Omental fat pad (tissue), 4 donors: Measurements from ENCODE around the gene CELA1. TPM values are rescaled to one million over a fixed set of nuclear protein-coding genes. Genes with fewer than 3 reads are reported as not detected.

Experiments
- ATAC-seq: fragments of 150-250 bp; one replicate; pipeline ENCODE4 v1.9.1; 2016; ENCODE audit warnings: mild to moderate bottlenecking, moderate library complexity; ENCODE audit not compliant: low FRiP score
- DNase-seq: peaks from one replicate; pipeline ENCODE4 v3.0.0-alpha.2; 2019; ENCODE audit warnings: low spot score
- total RNA-seq, 4 donors: library from RNA; depleted of rRNA; stranded (reverse); fragments of >200 nt; gene quantifications; one replicate each; pipeline ENCODE4 v1.1.0, GENCODE V29; 2016
- TF ChIP-seq, protein P1 (sequence below), 3 donors: fragments of 450-650 bp; IDR thresholded peaks; one replicate each; pipeline ENCODE4 v1.5.1; 2016 to 2017; ENCODE audit warnings: antibody characterized with exemption in 3 of 3, mild to moderate bottlenecking in 3 of 3, moderate library complexity in 2 of 3

CELA1 gene
- total RNA-seq, 4 donors from 2014 or later, result not detected

DNA sequence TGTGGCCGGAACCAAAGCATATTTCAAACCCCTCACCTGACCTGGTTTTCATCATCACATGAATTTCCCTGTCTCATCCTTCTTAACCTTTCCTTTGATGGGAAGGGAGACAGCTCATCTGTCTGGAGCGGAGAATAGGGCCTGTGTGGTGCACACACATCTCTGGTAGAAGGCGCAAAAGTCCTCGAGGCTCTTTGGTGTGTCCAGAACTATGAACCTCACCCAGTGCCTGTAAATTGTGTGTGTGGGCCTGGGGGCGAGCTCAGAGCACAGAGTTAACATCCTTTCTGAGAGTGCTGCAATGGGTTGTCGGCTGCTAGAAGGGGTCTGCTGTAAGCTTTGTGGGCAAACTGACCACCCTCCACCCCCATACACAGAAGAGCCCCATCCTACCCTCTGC, 44.0 kb upstream of the CELA1 start:
- TF ChIP-seq, protein P1, sequence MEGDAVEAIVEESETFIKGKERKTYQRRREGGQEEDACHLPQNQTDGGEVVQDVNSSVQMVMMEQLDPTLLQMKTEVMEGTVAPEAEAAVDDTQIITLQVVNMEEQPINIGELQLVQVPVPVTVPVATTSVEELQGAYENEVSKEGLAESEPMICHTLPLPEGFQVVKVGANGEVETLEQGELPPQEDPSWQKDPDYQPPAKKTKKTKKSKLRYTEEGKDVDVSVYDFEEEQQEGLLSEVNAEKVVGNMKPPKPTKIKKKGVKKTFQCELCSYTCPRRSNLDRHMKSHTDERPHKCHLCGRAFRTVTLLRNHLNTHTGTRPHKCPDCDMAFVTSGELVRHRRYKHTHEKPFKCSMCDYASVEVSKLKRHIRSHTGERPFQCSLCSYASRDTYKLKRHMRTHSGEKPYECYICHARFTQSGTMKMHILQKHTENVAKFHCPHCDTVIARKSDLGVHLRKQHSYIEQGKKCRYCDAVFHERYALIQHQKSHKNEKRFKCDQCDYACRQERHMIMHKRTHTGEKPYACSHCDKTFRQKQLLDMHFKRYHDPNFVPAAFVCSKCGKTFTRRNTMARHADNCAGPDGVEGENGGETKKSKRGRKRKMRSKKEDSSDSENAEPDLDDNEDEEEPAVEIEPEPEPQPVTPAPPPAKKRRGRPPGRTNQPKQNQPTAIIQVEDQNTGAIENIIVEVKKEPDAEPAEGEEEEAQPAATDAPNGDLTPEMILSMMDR (IDR thresholded peaks at IDR 0.05), result no peak
- ATAC-seq, result no peak
- DNase-seq, result no peak

DNA sequence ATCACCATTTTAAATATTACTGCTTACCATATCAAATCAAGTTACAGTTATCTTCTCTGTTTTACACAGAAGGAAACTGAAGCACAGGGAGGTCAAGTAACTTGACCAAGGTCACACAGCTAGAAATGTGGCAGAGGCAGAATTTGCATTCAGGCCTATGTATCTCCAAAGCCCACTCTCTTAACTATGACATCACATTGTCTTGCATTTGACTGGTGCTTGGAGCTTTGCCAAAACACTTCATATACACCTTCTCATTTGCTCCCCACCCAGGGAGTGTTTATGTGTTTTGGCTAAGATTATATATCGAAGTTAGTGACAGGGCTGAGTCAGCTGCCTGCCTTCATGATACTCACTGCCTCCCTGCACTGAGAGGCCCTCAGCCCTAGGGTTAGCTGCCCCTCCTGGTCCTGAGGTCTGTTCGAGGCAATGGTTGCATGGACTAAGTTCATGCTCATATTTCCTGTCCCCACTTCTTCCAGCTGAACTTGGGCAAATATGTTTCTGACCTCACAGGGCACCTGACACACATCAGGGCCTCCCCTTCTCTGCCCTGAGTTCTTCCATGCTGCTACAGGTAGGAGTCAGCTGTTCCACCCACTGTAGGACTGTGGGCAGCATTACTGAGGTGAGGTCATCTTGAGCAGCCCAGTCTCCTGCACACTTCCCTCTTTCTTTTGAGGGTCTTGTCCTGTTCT, 43.0 kb upstream of the CELA1 start:
- TF ChIP-seq, protein P1 (IDR thresholded peaks at IDR 0.05), result no peak
- DNase-seq (no peak), ATAC-seq (no peak)

DNA sequence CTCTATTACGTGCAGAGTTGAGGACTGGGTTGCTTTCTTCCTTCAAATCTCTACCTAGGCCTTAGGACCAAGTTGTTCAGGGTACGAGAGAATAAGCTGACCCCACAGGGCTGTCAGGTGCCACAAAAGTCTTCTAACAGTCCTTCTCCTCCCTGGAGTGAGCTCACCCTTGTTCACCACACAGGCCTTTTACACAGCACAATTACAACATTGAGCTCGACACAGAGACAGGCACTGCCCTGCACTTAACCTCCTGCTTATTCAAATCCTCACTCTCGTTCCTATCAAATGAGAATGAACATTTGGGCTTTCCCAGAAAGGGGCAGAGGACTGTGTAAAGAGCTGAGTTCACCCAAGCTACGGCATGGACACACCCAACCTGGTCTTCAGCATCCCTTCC, 42.4 kb upstream of the CELA1 start:
- ATAC-seq (no peak), DNase-seq (no peak)
- TF ChIP-seq, protein P1 (IDR thresholded peaks at IDR 0.05), result no peak

DNA sequence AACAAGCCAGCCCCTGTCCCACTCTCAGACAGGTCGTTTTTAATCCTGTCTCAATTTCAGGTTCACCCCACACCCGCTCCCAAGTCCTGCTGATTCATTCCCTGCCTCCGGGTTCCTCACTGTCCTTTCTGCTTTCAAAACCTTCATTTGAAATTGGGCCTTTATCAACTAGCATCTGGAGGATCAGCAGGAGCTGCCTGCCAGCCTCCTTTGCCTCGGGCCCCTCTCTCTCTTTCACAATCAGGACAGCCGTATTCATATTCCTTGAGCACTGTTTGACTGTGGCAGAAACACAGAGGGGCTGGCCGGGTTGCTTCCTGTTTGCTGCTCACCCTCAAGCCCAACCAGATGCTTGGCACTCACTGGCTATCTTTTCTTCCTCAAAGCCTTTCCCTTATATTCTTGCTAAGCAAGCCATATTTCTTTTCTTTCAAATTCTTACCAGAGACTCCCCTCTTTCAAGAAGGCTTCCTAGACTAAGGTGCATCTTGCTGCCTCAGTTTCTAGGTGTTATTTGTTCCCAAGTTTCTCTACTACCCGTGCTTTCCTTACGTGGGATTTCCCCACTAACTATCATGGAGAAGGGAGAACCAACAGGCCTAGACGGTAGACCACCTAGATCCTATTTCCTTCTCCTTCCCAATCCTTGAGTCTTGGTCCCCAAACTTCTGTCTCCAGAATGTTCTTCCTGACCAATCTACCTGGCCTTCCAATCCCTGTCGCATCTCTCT, 41.8 kb upstream of the CELA1 start:
- ATAC-seq, result no peak
- DNase-seq, result no peak
- TF ChIP-seq, protein P1 (IDR thresholded peaks at IDR 0.05), result no peak

DNA sequence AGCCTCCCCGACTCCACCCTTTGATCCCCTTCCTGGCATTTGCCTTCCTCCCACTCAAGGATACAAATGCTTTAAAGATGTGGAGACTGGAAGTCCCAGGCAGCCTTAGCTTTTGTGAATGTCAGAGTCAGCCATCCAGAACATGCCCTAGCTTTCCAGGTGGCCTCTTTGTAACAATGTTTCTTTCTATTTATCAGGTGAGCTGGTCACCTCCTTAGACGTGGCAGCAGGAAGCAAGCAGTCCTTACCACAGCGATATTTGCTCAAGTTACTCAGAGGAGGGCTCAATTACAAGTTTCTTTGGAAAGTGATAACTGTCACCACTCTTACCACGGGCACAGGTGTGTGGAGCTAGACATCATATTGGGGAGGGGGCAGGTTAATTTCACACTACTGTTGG, 39.9 kb upstream of the CELA1 start:
- TF ChIP-seq, protein P1 (IDR thresholded peaks at IDR 0.05), result no peak
- no peak for ATAC-seq
- no peak for DNase-seq

DNA sequence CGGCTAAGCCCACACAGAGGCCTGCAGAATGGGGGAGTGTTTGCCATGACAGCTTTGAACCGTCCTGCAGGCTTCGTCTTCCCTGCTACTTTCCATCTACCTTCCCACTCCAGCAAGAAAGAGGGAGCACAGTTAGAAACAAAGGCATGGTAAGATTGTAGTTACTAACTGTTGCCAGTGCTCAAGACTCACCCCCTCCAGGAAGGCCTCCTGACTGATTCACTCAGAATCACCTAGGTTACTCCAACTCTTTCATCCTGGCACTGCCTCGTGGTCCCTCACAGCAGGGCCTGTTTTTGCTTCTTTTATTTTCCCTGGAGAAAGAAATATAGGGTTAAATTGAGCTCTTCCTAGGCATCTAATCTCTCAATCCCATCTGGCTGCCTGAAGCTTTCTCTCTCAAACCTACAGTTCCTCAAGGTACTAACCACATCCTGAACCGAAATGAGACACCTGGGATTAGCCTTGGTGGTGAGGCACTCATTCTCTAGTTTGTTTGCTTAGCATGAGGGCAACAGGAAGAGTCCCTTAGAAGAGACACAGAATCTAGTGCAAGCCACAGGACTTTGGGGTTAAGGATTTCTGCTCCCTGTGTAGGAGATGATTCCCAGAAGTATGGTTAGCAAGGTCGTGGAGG, 36.9 kb upstream of the CELA1 start:
- DNase-seq (no peak), ATAC-seq (no peak)
- TF ChIP-seq, protein P1 (IDR thresholded peaks at IDR 0.05), result no peak
